ENCODE results near the gene HOXB1. TPM values are rescaled to one million over a fixed set of nuclear protein-coding genes. Genes with fewer than 3 reads are reported as not detected.

HOXB1 gene
- polyA plus RNA-seq, 1 donor, result not detected

- DNase-seq, result no peak
Measured at GRCh38 chr17:48553826-48554225, 23.0 kb upstream of the HOXB1 start.

- DNase-seq, result no peak
Measured at GRCh38 chr17:48553190-48553547, 22.4 kb upstream of the HOXB1 start.

GRCh38 chr17:48552466-48553189 lies 21.8 kb upstream of the HOXB1 start:
- DNase-seq, result no peak

- DNase-seq, result no peak
Measured at GRCh38 chr17:48551596-48552465, 21.0 kb upstream of the HOXB1 start.

- no peak for DNase-seq
Measured at GRCh38 chr17:48551214-48551555, 20.4 kb upstream of the HOXB1 start.

- no peak for DNase-seq
Measured at GRCh38 chr17:48550502-48551213, 19.8 kb upstream of the HOXB1 start.

- no peak for DNase-seq
Measured at GRCh38 chr17:48549914-48550501, 19.2 kb upstream of the HOXB1 start.

GRCh38 chr17:48549281-48549630 lies 18.4 kb upstream of the HOXB1 start:
- no peak for DNase-seq

GRCh38 chr17:48548523-48549280 lies 17.9 kb upstream of the HOXB1 start:
- DNase-seq, result no peak

- DNase-seq, result no peak
Measured at GRCh38 chr17:48547808-48548522, 17.2 kb upstream of the HOXB1 start.

GRCh38 chr17:48546924-48547807 lies 16.4 kb upstream of the HOXB1 start:
- no peak for DNase-seq

- no peak for DNase-seq
Measured at GRCh38 chr17:48546137-48546923, 15.5 kb upstream of the HOXB1 start.

- no peak for DNase-seq
Measured at GRCh38 chr17:48545539-48545938, 14.7 kb upstream of the HOXB1 start.

- no peak for DNase-seq
Measured at GRCh38 chr17:48545022-48545375, 14.2 kb upstream of the HOXB1 start, which contains the start of gene HOXB2. HOXB2 (minus strand) TSS chr17:48545109; CDS start chr17:48544911, 198 bp downstream.

GRCh38 chr17:48544349-48545021 lies 13.7 kb upstream of the HOXB1 start:
- DNase-seq, result peak; percentile 68

GRCh38 chr17:48543854-48544348 lies 13.1 kb upstream of the HOXB1 start:
- DNase-seq, result no peak

- no peak for DNase-seq
Measured at GRCh38 chr17:48543107-48543853, 12.5 kb upstream of the HOXB1 start.

- no peak for DNase-seq
Measured at GRCh38 chr17:48542698-48543106, 11.9 kb upstream of the HOXB1 start.
